H1 (cell line): Measurements from ENCODE around the gene STXBP5. TPM values are rescaled to one million over a fixed set of nuclear protein-coding genes. Genes with fewer than 3 reads are reported as not detected.

ENCODE experiments used
- CTCF ChIA-PET: fragments of 300-600 bp; sonication (Branson Sonifier 250); formaldehyde crosslinking; loops from one replicate; lab custom pipeline; 2021; ENCODE audit not compliant: partially characterized antibody; lab: Charles Lee
- POLR2A ChIA-PET: fragments of 300-600 bp; sonication (Branson Sonifier 250); formaldehyde crosslinking; loops from one replicate; lab custom pipeline; 2021; ENCODE audit warnings: inconsistent platforms; ENCODE audit not compliant: partially characterized antibody; lab: Charles Lee
- DNase-seq, 2 experiments: peaks; one replicate each; pipeline versions ENCODE4 v3.0.0 to v3.0.0-alpha.2; 2010 to 2022; ENCODE audit warnings: low spot score in 2 of 2, low read depth in 1 of 2, mixed read lengths in 1 of 2
- FAIRE-seq: peaks from 2 replicates; lab custom pipeline; 2011; peaks lifted over from hg19 to GRCh38; lab: Jason Lieb, UNC
- H2AFZ ChIP-seq: 2 replicates; pipeline ENCODE4 v1.8.1; 2012; ENCODE audit warnings: low read length, inconsistent platforms
- H2AK5ac ChIP-seq: 2 replicates; pipeline ENCODE4 v1.6.1; 2013; ENCODE audit warnings: low read depth, low read length
- H2BK120ac ChIP-seq: replicated peaks from 2 replicates; pipeline ENCODE3; 2013; ENCODE audit warnings: low read depth, low read length, inconsistent platforms
- H2BK12ac ChIP-seq: 2 replicates; pipeline ENCODE4 v1.6.1; 2013; ENCODE audit warnings: low read depth, low read length
- H2BK15ac ChIP-seq: 2 replicates; pipeline ENCODE4 v1.6.1; 2013; ENCODE audit warnings: low read length
- H2BK20ac ChIP-seq: 2 replicates; pipeline ENCODE4 v1.6.1; 2013; ENCODE audit warnings: low read length
- H2BK5ac ChIP-seq: 2 replicates; pipeline ENCODE4 v1.6.1; 2013; ENCODE audit warnings: low read depth, low read length
- H3K14ac ChIP-seq: 2 replicates; pipeline ENCODE4 v1.6.1; 2013; ENCODE audit warnings: inconsistent platforms; ENCODE audit not compliant: insufficient read length
- H3K18ac ChIP-seq: 2 replicates; pipeline ENCODE4 v1.6.1; 2013; ENCODE audit warnings: low read length; ENCODE audit errors: extremely low read depth
- H3K23ac ChIP-seq: 2 replicates; pipeline ENCODE4 v1.6.1; 2013; ENCODE audit warnings: inconsistent platforms; ENCODE audit not compliant: insufficient read length
- H3K23me2 ChIP-seq: 2 replicates; pipeline ENCODE4 v1.6.1; 2013; ENCODE audit warnings: low read depth, low read length
- H3K27ac ChIP-seq: 2 replicates; pipeline ENCODE4 v1.6.1; 2011; ENCODE audit warnings: low read depth, low read length, inconsistent platforms
- H3K27me3 ChIP-seq, 4 experiments: replicated peaks in 1 of 4; 1 replicate in 1 of 4; 2 replicates in 3 of 4; pipeline versions ENCODE4 v1.6.1 to v1.8.1; 2011 to 2013; ENCODE audit warnings: low read length in 3 of 4, mild to moderate bottlenecking in 3 of 4, inconsistent platforms in 2 of 4, mixed read lengths in 2 of 4, moderate library complexity in 1 of 4; ENCODE audit not compliant: control insufficient read depth in 3 of 4, insufficient read depth in 3 of 4; ENCODE audit errors: extremely low read depth in 1 of 4
- H3K36me3 ChIP-seq, 4 experiments: 2 replicates each; pipeline versions ENCODE4 v1.6.1 to v1.8.1; 2011 to 2013; ENCODE audit warnings: mild to moderate bottlenecking in 4 of 4, low read length in 3 of 4, moderate library complexity in 2 of 4, control low read depth in 1 of 4, inconsistent platforms in 1 of 4; ENCODE audit not compliant: insufficient read depth in 4 of 4, control insufficient read depth in 2 of 4
- H3K4ac ChIP-seq: replicated peaks from 2 replicates; pipeline ENCODE3; 2013; ENCODE audit warnings: low read length, low read depth, mixed read lengths, inconsistent platforms; ENCODE audit not compliant: insufficient read length
- H3K4me1 ChIP-seq, 4 experiments: replicated peaks in 1 of 4; 1 replicate in 1 of 4; 2 replicates in 3 of 4; pipeline versions ENCODE4 v1.6.1 to v1.8.1; 2011 to 2013; ENCODE audit warnings: low read length in 3 of 4, inconsistent platforms in 2 of 4, mixed read lengths in 1 of 4; ENCODE audit not compliant: insufficient read depth in 4 of 4, control insufficient read depth in 3 of 4
- H3K4me2 ChIP-seq, 2 experiments: 2 replicates each; pipeline versions ENCODE4 v1.6.1 to v1.8.1; 2011 to 2013; ENCODE audit warnings: low read depth in 2 of 2, low read length in 2 of 2, control low read depth in 1 of 2, inconsistent platforms in 1 of 2, mild to moderate bottlenecking in 1 of 2; ENCODE audit not compliant: insufficient read depth in 1 of 2
- H3K4me3 ChIP-seq, 4 experiments: fragments of 200-600, 300-600 bp in 1 of 4; sonication (generic), shearing (Covaris generic), sonication (Bioruptor Twin) in 1 of 4; 2 replicates each; pipeline versions ENCODE4 v1.5.1 to v1.8.1; 2011 to 2016; ENCODE audit warnings: low read length in 4 of 4, low read depth in 3 of 4, control low read depth in 2 of 4, inconsistent platforms in 2 of 4, mild to moderate bottlenecking in 2 of 4, mixed read lengths in 1 of 4, moderate library complexity in 1 of 4; ENCODE audit not compliant: insufficient read depth in 2 of 4; ENCODE audit errors: extremely low read depth in 1 of 4
- H3K56ac ChIP-seq: replicated peaks from 2 replicates; pipeline ENCODE3; 2013; ENCODE audit warnings: low read depth, mild to moderate bottlenecking, mixed read lengths, low read length, inconsistent platforms; ENCODE audit not compliant: insufficient read length
- H3K79me1 ChIP-seq: 2 replicates; pipeline ENCODE4 v1.6.1; 2013; ENCODE audit warnings: low read depth, low read length, control low read depth
- H3K79me2 ChIP-seq, 2 experiments: 2 replicates each; pipeline versions ENCODE4 v1.6.1 to v1.8.1; 2012 to 2013; ENCODE audit warnings: low read length in 2 of 2, mild to moderate bottlenecking in 2 of 2, inconsistent platforms in 1 of 2; ENCODE audit not compliant: insufficient read depth in 2 of 2, control insufficient read depth in 1 of 2
- H3K9ac ChIP-seq, 4 experiments: replicated peaks in 1 of 4; 1 replicate in 1 of 4; 2 replicates in 3 of 4; pipeline versions ENCODE4 v1.6.1 to v1.8.1; 2011 to 2013; ENCODE audit warnings: low read depth in 3 of 4, low read length in 3 of 4, control low read depth in 2 of 4, mild to moderate bottlenecking in 2 of 4, moderate library complexity in 2 of 4, inconsistent platforms in 1 of 4; ENCODE audit errors: extremely low read depth in 1 of 4
- H3K9me3 ChIP-seq, 2 experiments: 2 replicates each; pipeline versions ENCODE4 v1.6.1 to v1.8.1; 2012 to 2013; ENCODE audit warnings: mild to moderate bottlenecking in 2 of 2, moderate library complexity in 2 of 2, control low read depth in 1 of 2, inconsistent platforms in 1 of 2, low read depth in 1 of 2, low read length in 1 of 2, mixed read lengths in 1 of 2; ENCODE audit not compliant: insufficient read depth in 2 of 2
- H4K20me1 ChIP-seq, 2 experiments: replicated peaks in 1 of 2; 2 replicates each; pipeline versions ENCODE3 to v1.8.1; 2011 to 2013; ENCODE audit warnings: inconsistent platforms in 2 of 2, low read length in 2 of 2, mild to moderate bottlenecking in 1 of 2; ENCODE audit not compliant: insufficient read depth in 2 of 2, control insufficient read depth in 1 of 2
- H4K5ac ChIP-seq: 2 replicates; pipeline ENCODE4 v1.6.1; 2013; ENCODE audit warnings: low read length, low read depth, mixed read lengths, inconsistent platforms; ENCODE audit not compliant: insufficient read length
- H4K8ac ChIP-seq: 2 replicates; pipeline ENCODE4 v1.8.0; 2013; ENCODE audit warnings: mild to moderate bottlenecking, moderate library complexity, low read length, inconsistent platforms; ENCODE audit not compliant: insufficient read depth; ENCODE audit errors: extremely low read depth
- H4K91ac ChIP-seq: replicated peaks from 2 replicates; pipeline ENCODE3; 2013; ENCODE audit warnings: low read length, mixed read lengths, inconsistent platforms; ENCODE audit not compliant: insufficient read length
- ATF3 ChIP-seq: IDR thresholded peaks from 2 replicates; pipeline ENCODE4 v1.6.1; 2011; ENCODE audit warnings: low read depth, mild to moderate bottlenecking, low read length; ENCODE audit not compliant: insufficient read depth
- BACH1 ChIP-seq: IDR thresholded peaks from 2 replicates; pipeline ENCODE4 v1.6.1; 2012; ENCODE audit warnings: low read length, improper control_type of control experiment
- CBX8 ChIP-seq: fragments of 300-800, 300-1000 bp; sonication (generic); IDR thresholded peaks from 2 replicates; pipeline ENCODE4 v1.7.1; 2016; ENCODE audit warnings: low read depth, low read length, borderline replicate concordance
- CTCF ChIP-seq, 3 experiments: IDR thresholded peaks; 1 replicate in 2 of 3; 2 replicates in 1 of 3; pipeline versions ENCODE4 v1.5.1 to v1.6.1; 2011; ENCODE audit warnings: low read length in 3 of 3, mild to moderate bottlenecking in 3 of 3, inconsistent platforms in 2 of 3, low read depth in 1 of 3, moderate library complexity in 1 of 3; ENCODE audit not compliant: insufficient read depth in 1 of 3; ENCODE audit errors: control extremely low read depth in 1 of 3
- GABPA ChIP-seq: IDR thresholded peaks from 2 replicates; pipeline ENCODE4 v1.6.1; 2011; ENCODE audit warnings: mild to moderate bottlenecking, low read length, moderate library complexity, borderline replicate concordance; ENCODE audit not compliant: insufficient read depth
- MAFK ChIP-seq: IDR thresholded peaks from 2 replicates; pipeline ENCODE4 v1.6.1; 2012; ENCODE audit warnings: low read depth, mild to moderate bottlenecking, improper control_type of control experiment, low read length
- RNF2 ChIP-seq: fragments of 200-900, 300-1000 bp; sonication (generic); IDR thresholded peaks from 2 replicates; pipeline ENCODE4 v1.7.1; 2016; ENCODE audit warnings: borderline replicate concordance, low read depth, mild to moderate bottlenecking, antibody characterized with exemption, low read length; ENCODE audit not compliant: poor library complexity, severe bottlenecking; ENCODE audit errors: missing control alignments
- SIN3A ChIP-seq, 2 experiments: IDR thresholded peaks in 1 of 2; conservative IDR thresholded peaks in 1 of 2; 2 replicates each; pipeline ENCODE4 v1.6.1; 2011 to 2012; ENCODE audit warnings: low read length in 2 of 2, improper control_type of control experiment in 1 of 2, low read depth in 1 of 2, mild to moderate bottlenecking in 1 of 2
- SP4 ChIP-seq: IDR thresholded peaks from 2 replicates; pipeline ENCODE4 v1.6.1; 2012; ENCODE audit warnings: low read length, inconsistent platforms
- YY1 ChIP-seq: IDR thresholded peaks from 2 replicates; pipeline ENCODE4 v1.6.1; 2011; ENCODE audit warnings: low read depth, mild to moderate bottlenecking, low read length
- WGBS, 2 experiments: shearing (Covaris generic) in 1 of 2; methylation state at CpG; one replicate each; pipeline versions ENCODE4 v1.1.6 to v1.1.7; 2013 to 2015; ENCODE audit warnings: low lambda C conversion rate in 2 of 2, mixed read lengths in 2 of 2, inconsistent platforms in 1 of 2, low coverage in 1 of 2, missing lambda C conversion rate in 1 of 2; ENCODE audit not compliant: insufficient replicate concordance in 2 of 2, insufficient coverage in 1 of 2, insufficient read length in 1 of 2; ENCODE audit errors: extremely low coverage in 1 of 2, missing lambda C conversion rate in 1 of 2; 5-methylcytosine and 5-hydroxymethylcytosine counted together
- polyA plus RNA-seq, 7 experiments: library from polyadenylated mRNA; depleted of rRNA in 3 of 7; stranded (reverse) in 5 of 7; unstranded in 2 of 7; fragments of >200 nt in 5 of 7; fragments of 200-250 nt in 2 of 7; gene quantifications; 1 replicate in 5 of 7; 2 replicates in 1 of 7; 4 replicates in 1 of 7; pipeline versions ENCODE4 v1.2.1 to v1.2.3, GENCODE V29; 2011 to 2013; ENCODE audit warnings: missing spikeins in 2 of 7, mixed read lengths in 2 of 7
- total RNA-seq: library from RNA; stranded (reverse); fragmentation: NEBNext Ultra II Directional; extraction: Animal tissue kit (Norgen Biotek cat#: 25700); gene quantifications from 2 replicates; pipeline ENCODE4 v1.2.1, GENCODE V29; 2021

STXBP5 gene
- total and polyA plus RNA-seq, 2 of the 8 experiments (the other 6 are each of a cell fraction or from before 2014, with no cell fraction given) = 2.7 to 10.8 TPM

GRCh38 chr6:147395158-147395557 lies 190.9 kb downstream of the STXBP5 start:
- no peaks in the 10 kb centered on the region for H3K36me3 ChIP-seq
- no peak overlapping the region for H2AK5ac ChIP-seq
- H2BK5ac ChIP-seq = no peak overlapping the region
- no peak overlapping the region for H3K56ac ChIP-seq
- no peaks in the 10 kb centered on the region for H3K27me3 ChIP-seq
- no peaks in the 10 kb centered on the region for H3K23me2 ChIP-seq
- no peak overlapping the region for H4K91ac ChIP-seq
- no peak overlapping the region for H3K4ac ChIP-seq
- no peak overlapping the region for H3K23ac ChIP-seq
- H4K20me1 ChIP-seq = no peaks in the 10 kb centered on the region
- FAIRE-seq (no peak), DNase-seq (no peak)
- no peak overlapping the region for H2BK15ac ChIP-seq
- ChIA-PET CTCF (no interaction called here), POLR2A (no interaction called here)
- H2AFZ ChIP-seq = no peak overlapping the region
- no peak overlapping the region for H3K14ac ChIP-seq
- H4K8ac ChIP-seq = no peak overlapping the region
- H3K9ac ChIP-seq = no peak overlapping the region
- H3K4me1 ChIP-seq = no peaks in the 10 kb centered on the region
- H4K5ac ChIP-seq = no peak overlapping the region
- H3K4me3 ChIP-seq = no peak overlapping the region
- 96% methylated on average over 1 of the region's 1 CpG; no CpG with 5 or more reads in 1 of the 2 experiments for WGBS, 2 experiments
- 0 out of 4 replicates have a peak, but pooled peaks cover 0 to 1% of the 10 kb centered on the region in 2 experiments for H3K9me3 ChIP-seq
- TF ChIP-seq YY1 = no peak
- TF ChIP-seq ATF3 = no peak
- no peak for TF ChIP-seq RNF2
- TF ChIP-seq CBX8 = no peak
- TF ChIP-seq SIN3A (conservative IDR thresholded peaks at IDR 0.05 in 1 of 2, IDR thresholded peaks at IDR 0.05 in 1 of 2; ENCODE audit: low read depth in 1 of 2, low read length in 2 of 2) = no peak
- TF ChIP-seq CTCF (IDR thresholded peaks at IDR 0.05; ENCODE audit: control extremely low read depth in 1 of 3, insufficient read depth in 1 of 3, low read depth in 1 of 3, low read length in 3 of 3) = no peak
- no peak for TF ChIP-seq GABPA
- no peak for TF ChIP-seq MAFK
- no peak for TF ChIP-seq SP4
- TF ChIP-seq BACH1 = no peak
- H2BK12ac ChIP-seq = no peak overlapping the region
- no peaks in the 10 kb centered on the region for H3K79me2 ChIP-seq
- H3K4me2 ChIP-seq = no peak overlapping the region
- H3K79me1 ChIP-seq = no peaks in the 10 kb centered on the region
- no peak overlapping the region for H2BK120ac ChIP-seq
- H3K27ac ChIP-seq = no peak overlapping the region
- H2BK20ac ChIP-seq = no peak overlapping the region
- H3K18ac ChIP-seq = no peak overlapping the region
